Smooth muscle cell (in vitro differentiated cells): Measurements from ENCODE around the gene ZNF362. TPM values are rescaled to one million over a fixed set of nuclear protein-coding genes. Genes with fewer than 3 reads are reported as not detected.

Source experiments
- DNase-seq: peaks from one replicate; lab custom pipeline; 2025; ENCODE audit not compliant: unreplicated experiment; lab: John Stamatoyannopoulos, UW
- H2AFZ ChIP-seq: fragments of 200-600 bp; sonication (generic); 2 replicates; pipeline ENCODE4 v1.6.0; 2016; ENCODE audit warnings: antibody characterized with exemption, low read depth, mild to moderate bottlenecking
- H3F3A ChIP-seq: fragments of 200-600 bp; sonication (generic); 2 replicates; pipeline ENCODE4 v1.6.0; 2017; ENCODE audit warnings: antibody characterized with exemption, low read depth
- H3K27ac ChIP-seq: fragments of 200-600 bp; sonication (generic); 2 replicates; pipeline ENCODE4 v1.5.1; 2016; ENCODE audit warnings: low read depth, mild to moderate bottlenecking
- H3K27me3 ChIP-seq: fragments of 200-600 bp; sonication (generic); 2 replicates; pipeline ENCODE4 v1.6.1; 2016; ENCODE audit warnings: low read depth, mild to moderate bottlenecking
- H3K36me3 ChIP-seq: fragments of 200-600 bp; sonication (generic); 2 replicates; pipeline ENCODE4 v1.5.1; 2016; ENCODE audit warnings: low read depth
- H3K4me1 ChIP-seq: fragments of 200-600 bp; sonication (generic); 2 replicates; pipeline ENCODE4 v1.5.1; 2016; ENCODE audit warnings: low read depth
- H3K4me2 ChIP-seq: fragments of 200-600 bp; sonication (generic); 2 replicates; pipeline ENCODE4 v1.6.0; 2016; ENCODE audit warnings: mild to moderate bottlenecking
- H3K4me3 ChIP-seq: fragments of 200-600 bp; sonication (generic); 2 replicates; pipeline ENCODE4 v1.5.1; 2016; ENCODE audit warnings: mild to moderate bottlenecking
- H3K79me2 ChIP-seq: fragments of 200-600 bp; sonication (generic); 2 replicates; pipeline ENCODE4 v1.6.0; 2016; ENCODE audit warnings: low read depth, mild to moderate bottlenecking
- H3K9ac ChIP-seq: fragments of 200-600 bp; sonication (generic); 2 replicates; pipeline ENCODE4 v1.6.0; 2016; ENCODE audit warnings: low read depth
- H3K9me3 ChIP-seq: fragments of 200-600 bp; sonication (generic); replicated peaks from 2 replicates; pipeline ENCODE4 v1.5.1; 2016; ENCODE audit warnings: low read depth
- H4K20me1 ChIP-seq: fragments of 200-600 bp; sonication (generic); 2 replicates; pipeline ENCODE4 v1.6.0; 2016; ENCODE audit warnings: low read depth
- CTCF ChIP-seq: fragments of 200-600 bp; sonication (generic); IDR thresholded peaks from 2 replicates; pipeline ENCODE4 v1.5.1; 2017; ENCODE audit warnings: borderline replicate concordance, mild to moderate bottlenecking, antibody characterized with exemption; ENCODE audit not compliant: insufficient read depth, poor library complexity, severe bottlenecking
- WGBS: methylation state at CpG from one replicate; pipeline ENCODE4 v1.1.7; 2016; ENCODE audit warnings: low lambda C conversion rate; 5-methylcytosine and 5-hydroxymethylcytosine counted together
- polyA plus RNA-seq: library from polyadenylated mRNA; unstranded; fragments of >200 nt; fragmentation: Nextera tagmentation; extraction: Ambion mirVana; gene quantifications from 2 replicates; pipeline ENCODE4 v1.2.1, GENCODE V29; 2016
- total RNA-seq: library from RNA; depleted of rRNA; stranded (reverse); fragments of >200 nt; gene quantifications from 2 replicates; pipeline ENCODE4 v1.2.3, GENCODE V29; 2014

The ZNF362 gene
- total and polyA plus RNA-seq, 2 experiments from 2014 or later: 30.0 to 38.2 TPM

DNA sequence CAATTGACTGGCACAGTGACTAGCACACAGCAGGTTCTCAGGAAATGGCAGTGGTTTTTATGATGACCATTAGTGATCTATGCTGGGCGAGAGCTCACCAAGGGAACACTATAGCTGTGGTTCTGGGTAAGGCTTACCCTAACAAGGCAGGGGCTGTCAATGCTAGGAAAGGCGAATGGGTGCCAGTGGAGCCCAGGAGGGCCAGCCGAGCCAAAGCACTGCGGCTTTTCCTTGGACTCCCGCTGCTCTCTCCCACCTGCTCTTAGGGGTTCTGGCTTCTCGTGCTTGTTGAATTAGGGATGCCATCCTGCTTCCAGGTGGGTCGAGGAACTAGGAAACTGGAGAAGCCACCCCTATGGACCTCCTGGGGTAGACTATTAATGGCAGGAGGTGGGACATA is 74.6 kb downstream of the ZNF362 start:
- Histone ChIP-seq H2AFZ (no peak overlapping the region), H3K4me1 (peaks cover 8% of the 10 kb centered on the region), H3K79me2 (peaks cover 54% of the 10 kb centered on the region), H3K27ac (no peak overlapping the region), H3K27me3 (no peaks in the 10 kb centered on the region), H3K9ac (no peak overlapping the region), H3K9me3 (no peaks in the 10 kb centered on the region), H3K4me3 (no peak overlapping the region), H3K36me3 (peaks cover 14% of the 10 kb centered on the region), H3K4me2 (no peak overlapping the region), H3F3A (peaks cover 12% of the 10 kb centered on the region), H4K20me1 (peaks cover 100% of the 10 kb centered on the region)
- 95% methylated on average over 7 of the region's 7 CpGs for WGBS
- DNase-seq: no peak
- TF ChIP-seq CTCF: no peak

DNA sequence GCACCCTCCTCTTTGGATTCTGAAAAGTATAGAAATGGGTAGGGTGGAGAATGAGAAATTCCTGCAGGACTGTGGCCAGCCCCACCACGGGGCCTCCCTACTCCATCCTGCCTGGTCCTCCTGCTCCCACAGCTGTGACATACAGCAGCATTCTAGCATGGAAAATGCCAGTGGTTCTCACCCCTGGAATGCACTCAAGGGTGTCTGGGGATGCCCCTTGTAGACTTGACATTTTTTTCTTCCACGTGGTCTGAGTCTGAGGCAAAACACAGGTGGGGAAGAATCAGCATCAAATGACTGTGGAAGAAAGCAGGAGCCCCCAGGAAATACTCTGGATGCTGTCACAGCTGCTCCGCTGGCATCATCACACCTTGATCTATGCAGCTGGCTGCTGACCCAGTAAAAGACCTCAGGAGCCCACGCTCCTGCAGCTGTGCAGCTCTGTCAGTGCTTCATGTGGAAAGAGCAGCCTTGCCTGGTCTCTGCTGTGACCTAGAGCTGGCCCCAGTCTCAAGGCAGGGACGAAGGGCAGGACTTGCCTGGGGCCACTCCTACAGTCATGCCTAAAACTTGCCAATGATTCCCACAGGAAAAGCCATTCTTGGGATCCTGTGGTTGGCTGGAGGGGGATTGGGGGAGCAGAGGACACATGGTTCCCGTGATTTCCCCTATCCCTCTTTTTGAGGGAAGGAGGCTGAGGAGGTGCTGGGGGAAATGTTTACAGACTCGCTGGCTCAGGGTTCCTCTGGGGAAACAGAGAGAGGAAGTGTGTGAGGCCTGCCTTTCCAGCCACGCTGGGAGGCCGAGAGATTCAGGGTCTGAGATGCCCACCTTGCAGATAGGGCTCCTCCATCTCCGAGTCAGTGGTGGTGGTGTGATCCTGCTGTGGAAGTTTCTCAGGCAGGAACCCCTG is 75.4 kb downstream of the ZNF362 start:
- Histone ChIP-seq H4K20me1 (peaks cover 100% of the 10 kb centered on the region), H3K4me1 (peaks cover 13% of the 10 kb centered on the region), H3K4me3 (no peak overlapping the region), H3K9ac (no peak overlapping the region), H3K4me2 (no peak overlapping the region), H2AFZ (no peak overlapping the region), H3K79me2 (peaks cover 62% of the 10 kb centered on the region), H3F3A (peaks cover 14% of the 10 kb centered on the region), H3K27me3 (no peaks in the 10 kb centered on the region), H3K9me3 (no peaks in the 10 kb centered on the region), H3K36me3 (peaks cover 12% of the 10 kb centered on the region), H3K27ac (no peak overlapping the region)
- 82% methylated on average over 10 of the region's 10 CpGs for WGBS
- no peak for TF ChIP-seq CTCF
- no peak for DNase-seq

DNA sequence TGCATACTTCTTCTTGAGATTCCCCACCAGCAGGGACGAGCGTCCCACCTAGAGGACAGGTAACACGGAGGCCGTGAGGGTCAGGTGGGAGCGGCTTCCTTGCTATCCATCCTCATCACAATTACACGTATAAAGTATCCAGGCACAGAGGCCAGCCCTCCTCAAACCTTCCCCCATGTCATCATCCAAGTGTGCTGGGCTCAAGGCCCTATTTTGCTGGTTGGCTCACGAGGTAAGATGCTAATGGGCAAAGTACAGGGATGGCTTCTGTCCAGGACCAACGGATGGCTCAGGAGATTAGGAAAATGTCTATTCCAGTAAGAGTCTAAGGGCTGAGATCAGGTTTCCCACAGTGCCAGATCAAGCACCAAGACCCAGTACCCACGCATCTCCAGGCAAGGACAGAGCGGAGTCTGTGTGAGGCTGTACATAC is 76.1 kb downstream of the ZNF362 start:
- H3K9me3 ChIP-seq: no peaks in the 10 kb centered on the region
- peaks cover 14% of the 10 kb centered on the region for H3F3A ChIP-seq
- H3K4me2 ChIP-seq: no peak overlapping the region
- no peak for TF ChIP-seq CTCF
- H3K36me3 ChIP-seq: peaks cover 12% of the 10 kb centered on the region
- H3K27me3 ChIP-seq: no peaks in the 10 kb centered on the region
- no peak overlapping the region for H2AFZ ChIP-seq
- H3K4me1 ChIP-seq: peaks cover 20% of the 10 kb centered on the region
- H4K20me1 ChIP-seq: peaks cover 100% of the 10 kb centered on the region
- WGBS: 93% methylated on average over 10 of the region's 10 CpGs
- no peak overlapping the region for H3K9ac ChIP-seq
- H3K4me3 ChIP-seq: no peak overlapping the region
- no peak for DNase-seq
- H3K79me2 ChIP-seq: peaks cover 69% of the 10 kb centered on the region
- H3K27ac ChIP-seq: no peak overlapping the region
